GM23338 (cell line): Measurements from ENCODE around the gene TYMS.

Experiments used
- CREB1 ChIP-seq: fragments of 250-450 bp; sonication (Bioruptor Pico); IDR thresholded peaks from 2 replicates; pipeline ENCODE4 v1.5.0; 2020; ENCODE audit warnings: low read depth, mild to moderate bottlenecking, moderate library complexity
- CTCF ChIP-seq, 2 experiments: fragments of 200-600 bp in 1 of 2; sonication (generic) in 1 of 2; conservative IDR thresholded peaks; 2 replicates each; pipeline versions ENCODE4 v1.5.1 to v1.6.1; 2016 to 2017; ENCODE audit warnings: antibody characterized with exemption in 2 of 2, low read depth in 2 of 2, mild to moderate bottlenecking in 2 of 2, moderate library complexity in 1 of 2
- EZH2 ChIP-seq: fragments of 200-600 bp; sonication (generic); IDR thresholded peaks from one replicate; pipeline ENCODE4 v1.8.0; 2017; ENCODE audit warnings: antibody characterized with exemption, mild to moderate bottlenecking, low read depth; ENCODE audit not compliant: unreplicated experiment
- EZH2phosphoT487 ChIP-seq: fragments of 200-600 bp; sonication (generic); IDR thresholded peaks from one replicate; pipeline ENCODE4 v1.8.1; 2018; ENCODE audit warnings: antibody characterized with exemption; ENCODE audit not compliant: unreplicated experiment
- JUNB ChIP-seq: IDR thresholded peaks from one replicate; pipeline ENCODE4 v1.6.1; 2016; ENCODE audit warnings: antibody characterized with exemption; ENCODE audit not compliant: unreplicated experiment
- NANOG ChIP-seq: IDR thresholded peaks from 2 replicates; pipeline ENCODE4 v1.6.1; 2016; ENCODE audit warnings: antibody characterized with exemption, borderline replicate concordance
- POLR2AphosphoS5 ChIP-seq: IDR thresholded peaks from 2 replicates; pipeline ENCODE4 v1.6.1; 2016; ENCODE audit warnings: antibody characterized with exemption, low read depth
- STAT1 ChIP-seq: IDR thresholded peaks from one replicate; pipeline ENCODE4 v1.6.1; 2016; ENCODE audit warnings: antibody characterized with exemption; ENCODE audit not compliant: unreplicated experiment
- ZNF114 ChIP-seq: fragments of 250-450 bp; sonication (Bioruptor Pico); IDR thresholded peaks from 2 replicates; pipeline ENCODE4 v1.5.0; 2020; ENCODE audit warnings: mild to moderate bottlenecking, moderate library complexity
- ZNF331 ChIP-seq: fragments of 250-450 bp; sonication (Bioruptor Pico); IDR thresholded peaks from 2 replicates; pipeline ENCODE4 v1.5.0; 2020; ENCODE audit warnings: low read depth, mild to moderate bottlenecking, moderate library complexity
- TF ChIP-seq, protein P1 (sequence below): IDR thresholded peaks from one replicate; pipeline ENCODE4 v1.6.1; 2018; ENCODE audit warnings: antibody characterized with exemption; ENCODE audit not compliant: unreplicated experiment
- TF ChIP-seq, protein P2 (sequence below): IDR thresholded peaks from 2 replicates; pipeline ENCODE4 v1.6.1; 2016; ENCODE audit warnings: antibody characterized with exemption
- TF ChIP-seq, protein P3 (sequence below): fragments of 250-450 bp; sonication (Bioruptor Pico); IDR thresholded peaks from 2 replicates; pipeline ENCODE4 v1.5.0; 2020; ENCODE audit warnings: mild to moderate bottlenecking, moderate library complexity

DNA sequence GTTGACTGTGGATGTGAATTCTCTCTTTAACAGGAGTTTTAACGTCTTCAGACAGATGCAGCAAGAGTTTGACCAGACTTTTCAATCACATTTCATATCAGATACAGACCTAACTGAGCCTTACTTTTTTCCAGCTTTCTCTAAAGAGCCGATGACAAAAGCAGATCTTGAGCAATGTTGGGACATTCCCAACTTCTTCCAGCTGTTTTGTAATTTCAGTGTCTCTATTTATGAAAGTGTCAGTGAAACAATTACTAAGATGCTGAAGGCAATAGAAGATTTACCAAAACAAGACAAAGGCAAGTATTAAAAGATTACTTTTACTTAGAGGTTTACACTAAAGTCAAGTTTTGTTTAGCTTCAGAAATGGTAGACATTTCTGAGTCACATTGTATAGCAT is 30.2 kb upstream of the TYMS start:
- TF ChIP-seq EZH2, result no peak
- TF ChIP-seq CTCF (conservative IDR thresholded peaks at IDR 0.05; ENCODE audit: low read depth in 2 of 2), result no peak
- no peak for TF ChIP-seq CREB1
- no peak for TF ChIP-seq POLR2AphosphoS5
- TF ChIP-seq, protein P1, sequence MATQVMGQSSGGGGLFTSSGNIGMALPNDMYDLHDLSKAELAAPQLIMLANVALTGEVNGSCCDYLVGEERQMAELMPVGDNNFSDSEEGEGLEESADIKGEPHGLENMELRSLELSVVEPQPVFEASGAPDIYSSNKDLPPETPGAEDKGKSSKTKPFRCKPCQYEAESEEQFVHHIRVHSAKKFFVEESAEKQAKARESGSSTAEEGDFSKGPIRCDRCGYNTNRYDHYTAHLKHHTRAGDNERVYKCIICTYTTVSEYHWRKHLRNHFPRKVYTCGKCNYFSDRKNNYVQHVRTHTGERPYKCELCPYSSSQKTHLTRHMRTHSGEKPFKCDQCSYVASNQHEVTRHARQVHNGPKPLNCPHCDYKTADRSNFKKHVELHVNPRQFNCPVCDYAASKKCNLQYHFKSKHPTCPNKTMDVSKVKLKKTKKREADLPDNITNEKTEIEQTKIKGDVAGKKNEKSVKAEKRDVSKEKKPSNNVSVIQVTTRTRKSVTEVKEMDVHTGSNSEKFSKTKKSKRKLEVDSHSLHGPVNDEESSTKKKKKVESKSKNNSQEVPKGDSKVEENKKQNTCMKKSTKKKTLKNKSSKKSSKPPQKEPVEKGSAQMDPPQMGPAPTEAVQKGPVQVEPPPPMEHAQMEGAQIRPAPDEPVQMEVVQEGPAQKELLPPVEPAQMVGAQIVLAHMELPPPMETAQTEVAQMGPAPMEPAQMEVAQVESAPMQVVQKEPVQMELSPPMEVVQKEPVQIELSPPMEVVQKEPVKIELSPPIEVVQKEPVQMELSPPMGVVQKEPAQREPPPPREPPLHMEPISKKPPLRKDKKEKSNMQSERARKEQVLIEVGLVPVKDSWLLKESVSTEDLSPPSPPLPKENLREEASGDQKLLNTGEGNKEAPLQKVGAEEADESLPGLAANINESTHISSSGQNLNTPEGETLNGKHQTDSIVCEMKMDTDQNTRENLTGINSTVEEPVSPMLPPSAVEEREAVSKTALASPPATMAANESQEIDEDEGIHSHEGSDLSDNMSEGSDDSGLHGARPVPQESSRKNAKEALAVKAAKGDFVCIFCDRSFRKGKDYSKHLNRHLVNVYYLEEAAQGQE, result no peak
- TF ChIP-seq NANOG, result no peak
- TF ChIP-seq JUNB, result no peak
- no peak for TF ChIP-seq EZH2phosphoT487
- TF ChIP-seq STAT1, result no peak
- TF ChIP-seq ZNF114 (CRISPR knock-in tag), result no peak
- no peak for TF ChIP-seq ZNF331 (CRISPR knock-in tag)
- TF ChIP-seq, protein P2, sequence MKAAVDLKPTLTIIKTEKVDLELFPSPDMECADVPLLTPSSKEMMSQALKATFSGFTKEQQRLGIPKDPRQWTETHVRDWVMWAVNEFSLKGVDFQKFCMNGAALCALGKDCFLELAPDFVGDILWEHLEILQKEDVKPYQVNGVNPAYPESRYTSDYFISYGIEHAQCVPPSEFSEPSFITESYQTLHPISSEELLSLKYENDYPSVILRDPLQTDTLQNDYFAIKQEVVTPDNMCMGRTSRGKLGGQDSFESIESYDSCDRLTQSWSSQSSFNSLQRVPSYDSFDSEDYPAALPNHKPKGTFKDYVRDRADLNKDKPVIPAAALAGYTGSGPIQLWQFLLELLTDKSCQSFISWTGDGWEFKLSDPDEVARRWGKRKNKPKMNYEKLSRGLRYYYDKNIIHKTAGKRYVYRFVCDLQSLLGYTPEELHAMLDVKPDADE, result no peak
- TF ChIP-seq, protein P3, sequence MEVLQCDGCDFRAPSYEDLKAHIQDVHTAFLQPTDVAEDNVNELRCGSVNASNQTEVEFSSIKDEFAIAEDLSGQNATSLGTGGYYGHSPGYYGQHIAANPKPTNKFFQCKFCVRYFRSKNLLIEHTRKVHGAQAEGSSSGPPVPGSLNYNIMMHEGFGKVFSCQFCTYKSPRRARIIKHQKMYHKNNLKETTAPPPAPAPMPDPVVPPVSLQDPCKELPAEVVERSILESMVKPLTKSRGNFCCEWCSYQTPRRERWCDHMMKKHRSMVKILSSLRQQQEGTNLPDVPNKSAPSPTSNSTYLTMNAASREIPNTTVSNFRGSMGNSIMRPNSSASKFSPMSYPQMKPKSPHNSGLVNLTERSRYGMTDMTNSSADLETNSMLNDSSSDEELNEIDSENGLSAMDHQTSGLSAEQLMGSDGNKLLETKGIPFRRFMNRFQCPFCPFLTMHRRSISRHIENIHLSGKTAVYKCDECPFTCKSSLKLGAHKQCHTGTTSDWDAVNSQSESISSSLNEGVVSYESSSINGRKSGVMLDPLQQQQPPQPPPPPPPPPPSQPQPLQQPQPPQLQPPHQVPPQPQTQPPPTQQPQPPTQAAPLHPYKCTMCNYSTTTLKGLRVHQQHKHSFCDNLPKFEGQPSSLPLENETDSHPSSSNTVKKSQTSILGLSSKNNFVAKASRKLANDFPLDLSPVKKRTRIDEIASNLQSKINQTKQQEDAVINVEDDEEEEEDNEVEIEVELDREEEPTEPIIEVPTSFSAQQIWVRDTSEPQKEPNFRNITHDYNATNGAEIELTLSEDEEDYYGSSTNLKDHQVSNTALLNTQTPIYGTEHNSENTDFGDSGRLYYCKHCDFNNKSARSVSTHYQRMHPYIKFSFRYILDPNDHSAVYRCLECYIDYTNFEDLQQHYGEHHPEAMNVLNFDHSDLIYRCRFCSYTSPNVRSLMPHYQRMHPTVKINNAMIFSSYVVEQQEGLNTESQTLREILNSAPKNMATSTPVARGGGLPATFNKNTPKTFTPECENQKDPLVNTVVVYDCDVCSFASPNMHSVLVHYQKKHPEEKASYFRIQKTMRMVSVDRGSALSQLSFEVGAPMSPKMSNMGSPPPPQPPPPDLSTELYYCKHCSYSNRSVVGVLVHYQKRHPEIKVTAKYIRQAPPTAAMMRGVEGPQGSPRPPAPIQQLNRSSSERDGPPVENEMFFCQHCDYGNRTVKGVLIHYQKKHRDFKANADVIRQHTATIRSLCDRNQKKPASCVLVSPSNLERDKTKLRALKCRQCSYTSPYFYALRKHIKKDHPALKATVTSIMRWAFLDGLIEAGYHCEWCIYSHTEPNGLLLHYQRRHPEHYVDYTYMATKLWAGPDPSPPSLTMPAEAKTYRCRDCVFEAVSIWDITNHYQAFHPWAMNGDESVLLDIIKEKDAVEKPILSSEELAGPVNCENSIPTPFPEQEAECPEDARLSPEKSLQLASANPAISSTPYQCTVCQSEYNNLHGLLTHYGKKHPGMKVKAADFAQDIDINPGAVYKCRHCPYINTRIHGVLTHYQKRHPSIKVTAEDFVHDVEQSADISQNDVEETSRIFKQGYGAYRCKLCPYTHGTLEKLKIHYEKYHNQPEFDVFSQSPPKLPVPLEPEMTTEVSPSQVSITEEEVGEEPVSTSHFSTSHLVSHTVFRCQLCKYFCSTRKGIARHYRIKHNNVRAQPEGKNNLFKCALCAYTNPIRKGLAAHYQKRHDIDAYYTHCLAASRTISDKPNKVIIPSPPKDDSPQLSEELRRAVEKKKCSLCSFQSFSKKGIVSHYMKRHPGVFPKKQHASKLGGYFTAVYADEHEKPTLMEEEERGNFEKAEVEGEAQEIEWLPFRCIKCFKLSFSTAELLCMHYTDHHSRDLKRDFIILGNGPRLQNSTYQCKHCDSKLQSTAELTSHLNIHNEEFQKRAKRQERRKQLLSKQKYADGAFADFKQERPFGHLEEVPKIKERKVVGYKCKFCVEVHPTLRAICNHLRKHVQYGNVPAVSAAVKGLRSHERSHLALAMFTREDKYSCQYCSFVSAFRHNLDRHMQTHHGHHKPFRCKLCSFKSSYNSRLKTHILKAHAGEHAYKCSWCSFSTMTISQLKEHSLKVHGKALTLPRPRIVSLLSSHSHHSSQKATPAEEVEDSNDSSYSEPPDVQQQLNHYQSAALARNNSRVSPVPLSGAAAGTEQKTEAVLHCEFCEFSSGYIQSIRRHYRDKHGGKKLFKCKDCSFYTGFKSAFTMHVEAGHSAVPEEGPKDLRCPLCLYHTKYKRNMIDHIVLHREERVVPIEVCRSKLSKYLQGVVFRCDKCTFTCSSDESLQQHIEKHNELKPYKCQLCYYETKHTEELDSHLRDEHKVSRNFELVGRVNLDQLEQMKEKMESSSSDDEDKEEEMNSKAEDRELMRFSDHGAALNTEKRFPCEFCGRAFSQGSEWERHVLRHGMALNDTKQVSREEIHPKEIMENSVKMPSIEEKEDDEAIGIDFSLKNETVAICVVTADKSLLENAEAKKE, result no peak
